Measurements from ENCODE around the gene NCS1. TPM values are rescaled to one million over a fixed set of nuclear protein-coding genes. Genes with fewer than 3 reads are reported as not detected.

The NCS1 gene
- total and polyA plus RNA-seq, 2 donors (not counting 1 experiment from before 2014, with no cell fraction given): 44.9 to 52.0 TPM

- no peak overlapping the region for H3K27ac ChIP-seq (ENCODE audit: insufficient read depth, low read length)
- no peak overlapping the region for H3K9ac ChIP-seq (ENCODE audit: insufficient read depth, low read length)
- TF ChIP-seq CTCF (conservative IDR thresholded peaks at IDR 0.05 in 1 of 2, IDR thresholded peaks at IDR 0.05 in 1 of 2; ENCODE audit: low read depth in 1 of 2, low read length in 2 of 2): no peak
- no peak for TF ChIP-seq EZH2 (IDR thresholded peaks at IDR 0.05; ENCODE audit: low read length, missing control alignments)
- no peaks in the 10 kb centered on the region for H4K20me1 ChIP-seq (ENCODE audit: control insufficient read depth, extremely low read depth, insufficient read depth, low read length)
- no peak overlapping the region for H2AFZ ChIP-seq (ENCODE audit: low read length)
- no peak for DNase-seq (ENCODE audit: low read depth in 2 of 2)
- no peaks in the 10 kb centered on the region for H3K9me3 ChIP-seq (ENCODE audit: control insufficient read depth, insufficient read depth, low read depth, low read length)
- no peak overlapping the region for H3K4me2 ChIP-seq (ENCODE audit: extremely low read depth, insufficient read depth, low read length)
- no peaks in the 10 kb centered on the region for H3K36me3 ChIP-seq (ENCODE audit: control insufficient read depth, insufficient read depth, low read length)
- H3K27me3 ChIP-seq (ENCODE audit: control insufficient read depth, insufficient read depth, low read length): no peaks in the 10 kb centered on the region
- H3K79me2 ChIP-seq (ENCODE audit: control insufficient read depth, insufficient read depth, low read length): peaks cover 40% of the 10 kb centered on the region
- no peak overlapping the region for H3K4me3 ChIP-seq (replicated peaks in 1 of 4; ENCODE audit: control extremely low read depth in 1 of 4, insufficient read depth in 1 of 4, low read depth in 3 of 4, low read length in 4 of 4)
- H3K4me1 ChIP-seq (ENCODE audit: control insufficient read depth, extremely low read depth, insufficient read depth, low read length): peaks cover 14% of the 10 kb centered on the region
These were observed 26.4 kb downstream of the NCS1 start for GRCh38 chr9:130198501-130199179.

GRCh38 chr9:130199605-130200004, 27.4 kb downstream of the NCS1 start:
- no peaks in the 10 kb centered on the region for H3K9me3 ChIP-seq (ENCODE audit: control insufficient read depth, insufficient read depth, low read depth, low read length)
- H3K9ac ChIP-seq (ENCODE audit: insufficient read depth, low read length): no peak overlapping the region
- H3K36me3 ChIP-seq (ENCODE audit: control insufficient read depth, insufficient read depth, low read length): no peaks in the 10 kb centered on the region
- no peak overlapping the region for H2AFZ ChIP-seq (ENCODE audit: low read length)
- H3K4me1 ChIP-seq (ENCODE audit: control insufficient read depth, extremely low read depth, insufficient read depth, low read length): peaks cover 14% of the 10 kb centered on the region
- DNase-seq (ENCODE audit: low read depth in 2 of 2): peak; percentile 86 to 96
- TF ChIP-seq EZH2 (IDR thresholded peaks at IDR 0.05; ENCODE audit: low read length, missing control alignments) (no peak), CTCF (conservative IDR thresholded peaks at IDR 0.05 in 1 of 2, IDR thresholded peaks at IDR 0.05 in 1 of 2; ENCODE audit: low read depth in 1 of 2, low read length in 2 of 2) (no peak)
- peak overlapping the region; percentile 52 for H3K27ac ChIP-seq (ENCODE audit: insufficient read depth, low read length)
- H3K79me2 ChIP-seq (ENCODE audit: control insufficient read depth, insufficient read depth, low read length): peaks cover 31% of the 10 kb centered on the region
- no peaks in the 10 kb centered on the region for H3K27me3 ChIP-seq (ENCODE audit: control insufficient read depth, insufficient read depth, low read length)
- H4K20me1 ChIP-seq (ENCODE audit: control insufficient read depth, extremely low read depth, insufficient read depth, low read length): no peaks in the 10 kb centered on the region
- H3K4me3 ChIP-seq (replicated peaks in 1 of 4; ENCODE audit: control extremely low read depth in 1 of 4, insufficient read depth in 1 of 4, low read depth in 3 of 4, low read length in 4 of 4): no peak overlapping the region
- peak overlapping the region; percentile 40 for H3K4me2 ChIP-seq (ENCODE audit: extremely low read depth, insufficient read depth, low read length)

- DNase-seq (ENCODE audit: low read depth in 2 of 2): peak in 1 of 2 donors; percentile 54
- H3K9ac ChIP-seq (ENCODE audit: insufficient read depth, low read length): no peak overlapping the region
- H2AFZ ChIP-seq (ENCODE audit: low read length): no peak overlapping the region
- TF ChIP-seq EZH2 (IDR thresholded peaks at IDR 0.05; ENCODE audit: low read length, missing control alignments) (no peak), CTCF (conservative IDR thresholded peaks at IDR 0.05 in 1 of 2, IDR thresholded peaks at IDR 0.05 in 1 of 2; ENCODE audit: low read depth in 1 of 2, low read length in 2 of 2) (no peak)
- no peaks in the 10 kb centered on the region for H3K27me3 ChIP-seq (ENCODE audit: control insufficient read depth, insufficient read depth, low read length)
- no peaks in the 10 kb centered on the region for H3K9me3 ChIP-seq (ENCODE audit: control insufficient read depth, insufficient read depth, low read depth, low read length)
- peaks cover 13% of the 10 kb centered on the region for H3K4me1 ChIP-seq (ENCODE audit: control insufficient read depth, extremely low read depth, insufficient read depth, low read length)
- H3K4me3 ChIP-seq (replicated peaks in 1 of 4; ENCODE audit: control extremely low read depth in 1 of 4, insufficient read depth in 1 of 4, low read depth in 3 of 4, low read length in 4 of 4): no peak overlapping the region
- H3K36me3 ChIP-seq (ENCODE audit: control insufficient read depth, insufficient read depth, low read length): no peaks in the 10 kb centered on the region
- peak overlapping the region; percentile 50 for H3K27ac ChIP-seq (ENCODE audit: insufficient read depth, low read length)
- H4K20me1 ChIP-seq (ENCODE audit: control insufficient read depth, extremely low read depth, insufficient read depth, low read length): no peaks in the 10 kb centered on the region
- peaks cover 25% of the 10 kb centered on the region for H3K79me2 ChIP-seq (ENCODE audit: control insufficient read depth, insufficient read depth, low read length)
- peak overlapping the region; percentile 44 for H3K4me2 ChIP-seq (ENCODE audit: extremely low read depth, insufficient read depth, low read length)
These were observed 28.0 kb downstream of the NCS1 start for GRCh38 chr9:130200038-130200849.

Measured in fibroblast of lung (primary cell).